PC-3 (cell line): ENCODE results near the gene ARVCF.

ENCODE experiments used
- CTCF ChIP-seq: fragments of 300-600 bp; sonication (generic); conservative IDR thresholded peaks from 2 replicates; pipeline ENCODE4 v1.5.1; 2017; ENCODE audit warnings: antibody characterized with exemption, low read depth, mild to moderate bottlenecking, low read length
- EZH2 ChIP-seq: fragments of 300-600 bp; sonication (generic); IDR thresholded peaks from one replicate; pipeline ENCODE4 v1.6.1; 2017; ENCODE audit warnings: antibody characterized with exemption, mild to moderate bottlenecking, low read length; ENCODE audit not compliant: unreplicated experiment

- no peak for TF ChIP-seq EZH2
- TF ChIP-seq CTCF: no peak
Measured at GRCh38 chr22:20043057-20043996, 26.7 kb upstream of the ARVCF start.
